GM23248 (cell line): Measurements from ENCODE around the gene RABGAP1L.
"Not testable (repeated sequence)": the region's sequence is repeated elsewhere in the genome, so short reads cannot be mapped to it uniquely, and the experiment has no call there.

Experiments
- EZH2 ChIP-seq: fragments of 200-600 bp; sonication (generic); IDR thresholded peaks from 2 replicates; pipeline ENCODE4 v1.6.1; 2018; ENCODE audit warnings: antibody characterized with exemption, mild to moderate bottlenecking; ENCODE audit not compliant: insufficient read depth, poor library complexity, severe bottlenecking
- EZH2phosphoT487 ChIP-seq: fragments of 200-600 bp; sonication (generic); IDR thresholded peaks from 2 replicates; pipeline ENCODE4 v1.6.1; 2018; ENCODE audit warnings: antibody characterized with exemption, moderate library complexity, mild to moderate bottlenecking, low read depth; ENCODE audit not compliant: insufficient read depth

DNA sequence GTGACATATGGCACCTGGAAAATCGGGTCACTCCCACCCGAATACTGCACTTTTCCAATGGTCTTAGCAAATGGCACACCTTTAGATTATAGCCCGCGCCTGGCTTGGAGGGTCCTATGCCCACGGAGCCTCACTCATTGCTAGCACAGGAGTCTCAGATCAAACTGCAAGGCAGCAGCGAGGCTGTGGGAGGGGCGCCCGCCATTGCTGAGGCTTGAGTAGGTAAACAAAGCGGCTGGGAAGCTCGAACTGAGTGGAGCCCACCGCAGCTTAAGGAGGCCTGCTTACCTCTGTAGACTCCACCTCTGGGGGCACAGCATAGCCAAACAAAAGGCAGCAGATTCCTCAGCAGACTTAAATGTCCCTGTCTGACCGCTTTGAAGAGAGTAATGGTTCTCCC lies 458.6 kb downstream of the RABGAP1L start:
- TF ChIP-seq EZH2phosphoT487, EZH2: not testable (repeated sequence)
